ENCODE measurements around the gene KCNF1. TPM values are rescaled to one million over a fixed set of nuclear protein-coding genes. Genes with fewer than 3 reads are reported as not detected.

KCNF1 gene
- total and polyA plus RNA-seq, 10 of the 15 experiments (the other 5 are each of a cell fraction or from before 2014, with no cell fraction given), result not detected

DNA sequence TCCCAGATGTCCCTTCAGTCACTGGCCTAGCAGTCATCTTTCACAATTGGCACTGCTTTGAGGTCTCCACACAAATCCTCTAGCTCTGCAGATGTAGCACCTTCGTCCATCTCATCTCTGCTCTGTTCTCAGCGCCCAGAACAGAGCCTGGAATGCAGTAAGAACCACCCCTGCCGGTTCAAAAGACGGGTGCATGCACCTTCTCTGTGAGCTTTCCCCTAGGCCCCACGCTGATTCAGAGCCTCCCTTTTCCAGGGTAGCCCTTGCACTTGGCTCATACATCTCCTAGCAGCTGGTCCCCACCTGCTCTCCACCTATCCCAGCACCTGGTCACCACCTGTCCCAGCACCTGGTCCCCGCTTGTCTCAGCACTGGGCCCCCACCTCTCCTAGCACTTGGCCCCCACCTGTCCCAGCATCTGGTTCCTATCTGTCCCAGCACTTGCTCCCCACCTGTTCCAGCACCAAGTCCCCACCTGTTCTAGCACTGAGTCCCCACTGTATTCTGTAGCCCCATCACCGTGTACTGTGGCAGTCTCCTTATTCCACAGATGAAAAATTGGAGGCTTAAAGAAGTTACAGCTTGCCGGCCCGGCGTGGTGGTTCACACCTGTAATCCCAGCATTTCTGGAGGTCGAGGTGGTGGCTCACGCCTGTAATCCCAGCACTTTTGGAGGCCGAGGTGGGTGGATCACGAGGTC, 4.7 kb upstream of the KCNF1 start:
- H4K20me1 ChIP-seq (ENCODE audit: control insufficient read depth, insufficient read depth), result no peaks in the 10 kb centered on the region
- ChIA-PET CTCF (interaction anchor here (1.7 kb wide), 1 partner anchor 75 kb away, joined by 5 read pairs; no protein-coding TSS in a partner anchor), SMC1A (ENCODE audit: uncharacterized antibody, unreplicated experiment) (interaction anchor here (0.6 to 1.5 kb wide), 4 partner anchors 14 to 1458 kb away, joined by 3 read pairs; no protein-coding TSS in a partner anchor), POLR2A (no interaction called here), RAD21 (ENCODE audit: unreplicated experiment) (interaction anchor here (1.0 kb wide), 1 partner anchor 10 kb away, joined by 3 read pairs; no protein-coding TSS in a partner anchor)
- intact Hi-C loops (cut with micrococcal nuclease; ENCODE audit: unreplicated experiment), result no loop called here
- BruUV-seq (replicated peaks), result no TSS peak
- H2AFZ ChIP-seq (ENCODE audit: control insufficient read depth, low read depth, low read length), result no peak overlapping the region
- H3K9ac ChIP-seq (ENCODE audit: control insufficient read depth, insufficient read depth, low read length), result no peak overlapping the region
- no peak overlapping the region for H3K4me2 ChIP-seq (ENCODE audit: control insufficient read depth, insufficient read depth)
- no peaks in the 10 kb centered on the region; the same call in 2 of the 3 replicates for H3K9me3 ChIP-seq (replicated peaks; ENCODE audit: control insufficient read depth, insufficient read depth, low read length)
- FAIRE-seq (no peak), ATAC-seq (no peak), DNase-seq (ENCODE audit: low read depth, low spot score) (no peak)
- in situ Hi-C loops (cut with MboI), result no loop called here
- no peaks in the 10 kb centered on the region for H3K4me1 ChIP-seq (ENCODE audit: control insufficient read depth, insufficient read depth, low read length)
- H3K4me3 ChIP-seq, result no peak overlapping the region
- no peaks in the 10 kb centered on the region for H3K36me3 ChIP-seq (ENCODE audit: control insufficient read depth in 2 of 2, insufficient read depth in 2 of 2, low read length in 1 of 2)
- no peak overlapping the region for H3K27ac ChIP-seq (ENCODE audit: control insufficient read depth, insufficient read depth)
- H3K27me3 ChIP-seq (replicated peaks in 1 of 2; ENCODE audit: control insufficient read depth in 2 of 2, insufficient read depth in 2 of 2, low read length in 1 of 2), result peaks cover 0 to 6% of the 10 kb centered on the region in 2 experiments; a peak in 3 of 4 replicates
- WGBS (ENCODE audit: insufficient coverage, insufficient replicate concordance, low lambda C conversion rate, missing lambda C conversion rate), result 24% methylated on average over 14 of the region's 14 CpGs
- H3K79me2 ChIP-seq (ENCODE audit: control insufficient read depth, insufficient read depth, low read length), result no peaks in the 10 kb centered on the region
- TF ChIP-seq, protein P1, sequence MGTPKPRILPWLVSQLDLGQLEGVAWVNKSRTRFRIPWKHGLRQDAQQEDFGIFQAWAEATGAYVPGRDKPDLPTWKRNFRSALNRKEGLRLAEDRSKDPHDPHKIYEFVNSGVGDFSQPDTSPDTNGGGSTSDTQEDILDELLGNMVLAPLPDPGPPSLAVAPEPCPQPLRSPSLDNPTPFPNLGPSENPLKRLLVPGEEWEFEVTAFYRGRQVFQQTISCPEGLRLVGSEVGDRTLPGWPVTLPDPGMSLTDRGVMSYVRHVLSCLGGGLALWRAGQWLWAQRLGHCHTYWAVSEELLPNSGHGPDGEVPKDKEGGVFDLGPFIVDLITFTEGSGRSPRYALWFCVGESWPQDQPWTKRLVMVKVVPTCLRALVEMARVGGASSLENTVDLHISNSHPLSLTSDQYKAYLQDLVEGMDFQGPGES (IDR thresholded peaks at IDR 0.05), result no peak
- TF ChIP-seq, protein P2, sequence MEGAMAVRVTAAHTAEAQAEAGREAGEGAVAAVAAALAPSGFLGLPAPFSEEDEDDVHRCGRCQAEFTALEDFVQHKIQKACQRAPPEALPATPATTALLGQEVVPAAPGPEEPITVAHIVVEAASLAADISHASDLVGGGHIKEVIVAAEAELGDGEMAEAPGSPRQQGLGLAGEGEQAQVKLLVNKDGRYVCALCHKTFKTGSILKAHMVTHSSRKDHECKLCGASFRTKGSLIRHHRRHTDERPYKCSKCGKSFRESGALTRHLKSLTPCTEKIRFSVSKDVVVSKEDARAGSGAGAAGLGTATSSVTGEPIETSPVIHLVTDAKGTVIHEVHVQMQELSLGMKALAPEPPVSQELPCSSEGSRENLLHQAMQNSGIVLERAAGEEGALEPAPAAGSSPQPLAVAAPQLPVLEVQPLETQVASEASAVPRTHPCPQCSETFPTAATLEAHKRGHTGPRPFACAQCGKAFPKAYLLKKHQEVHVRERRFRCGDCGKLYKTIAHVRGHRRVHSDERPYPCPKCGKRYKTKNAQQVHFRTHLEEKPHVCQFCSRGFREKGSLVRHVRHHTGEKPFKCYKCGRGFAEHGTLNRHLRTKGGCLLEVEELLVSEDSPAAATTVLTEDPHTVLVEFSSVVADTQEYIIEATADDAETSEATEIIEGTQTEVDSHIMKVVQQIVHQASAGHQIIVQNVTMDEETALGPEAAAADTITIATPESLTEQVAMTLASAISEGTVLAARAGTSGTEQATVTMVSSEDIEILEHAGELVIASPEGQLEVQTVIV (IDR thresholded peaks at IDR 0.05; ENCODE audit: borderline replicate concordance, partially characterized antibody), result no peak
- no peak for TF ChIP-seq NR2C1 (IDR thresholded peaks at IDR 0.05)
- TF ChIP-seq ETV6 (conservative IDR thresholded peaks at IDR 0.05 in 1 of 2, IDR thresholded peaks at IDR 0.05 in 1 of 2; ENCODE audit: borderline replicate concordance in 1 of 2, low read depth in 1 of 2), result no peak
- TF ChIP-seq ZZZ3 (IDR thresholded peaks at IDR 0.05; ENCODE audit: control insufficient read depth, insufficient read length, low read depth), result no peak
- no peak for TF ChIP-seq EGR1 (IDR thresholded peaks at IDR 0.05; ENCODE audit: borderline replicate concordance in 1 of 2, low read depth in 2 of 2, low read length in 2 of 2)
- TF ChIP-seq CBX3 (IDR thresholded peaks at IDR 0.05; ENCODE audit: borderline replicate concordance, low read depth), result no peak
- no peak for TF ChIP-seq POLR2AphosphoS5 (IDR thresholded peaks at IDR 0.05; ENCODE audit: low read length)
- TF ChIP-seq TCF7 (IDR thresholded peaks at IDR 0.05; ENCODE audit: borderline replicate concordance), result no peak
- TF ChIP-seq, protein P3, sequence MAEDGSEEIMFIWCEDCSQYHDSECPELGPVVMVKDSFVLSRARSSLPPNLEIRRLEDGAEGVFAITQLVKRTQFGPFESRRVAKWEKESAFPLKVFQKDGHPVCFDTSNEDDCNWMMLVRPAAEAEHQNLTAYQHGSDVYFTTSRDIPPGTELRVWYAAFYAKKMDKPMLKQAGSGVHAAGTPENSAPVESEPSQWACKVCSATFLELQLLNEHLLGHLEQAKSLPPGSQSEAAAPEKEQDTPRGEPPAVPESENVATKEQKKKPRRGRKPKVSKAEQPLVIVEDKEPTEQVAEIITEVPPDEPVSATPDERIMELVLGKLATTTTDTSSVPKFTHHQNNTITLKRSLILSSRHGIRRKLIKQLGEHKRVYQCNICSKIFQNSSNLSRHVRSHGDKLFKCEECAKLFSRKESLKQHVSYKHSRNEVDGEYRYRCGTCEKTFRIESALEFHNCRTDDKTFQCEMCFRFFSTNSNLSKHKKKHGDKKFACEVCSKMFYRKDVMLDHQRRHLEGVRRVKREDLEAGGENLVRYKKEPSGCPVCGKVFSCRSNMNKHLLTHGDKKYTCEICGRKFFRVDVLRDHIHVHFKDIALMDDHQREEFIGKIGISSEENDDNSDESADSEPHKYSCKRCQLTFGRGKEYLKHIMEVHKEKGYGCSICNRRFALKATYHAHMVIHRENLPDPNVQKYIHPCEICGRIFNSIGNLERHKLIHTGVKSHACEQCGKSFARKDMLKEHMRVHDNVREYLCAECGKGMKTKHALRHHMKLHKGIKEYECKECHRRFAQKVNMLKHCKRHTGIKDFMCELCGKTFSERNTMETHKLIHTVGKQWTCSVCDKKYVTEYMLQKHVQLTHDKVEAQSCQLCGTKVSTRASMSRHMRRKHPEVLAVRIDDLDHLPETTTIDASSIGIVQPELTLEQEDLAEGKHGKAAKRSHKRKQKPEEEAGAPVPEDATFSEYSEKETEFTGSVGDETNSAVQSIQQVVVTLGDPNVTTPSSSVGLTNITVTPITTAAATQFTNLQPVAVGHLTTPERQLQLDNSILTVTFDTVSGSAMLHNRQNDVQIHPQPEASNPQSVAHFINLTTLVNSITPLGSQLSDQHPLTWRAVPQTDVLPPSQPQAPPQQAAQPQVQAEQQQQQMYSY (CRISPR knock-in tag; IDR thresholded peaks at IDR 0.05), result no peak
